T-cell (primary cell): Measurements from ENCODE around the gene MAZ. TPM values are rescaled to one million over a fixed set of nuclear protein-coding genes. Genes with fewer than 3 reads are reported as not detected.
"Not testable (repeated sequence)": the region's sequence is repeated elsewhere in the genome, so short reads cannot be mapped to it uniquely, and the experiment has no call there.

Experiments
- ATAC-seq, 4 experiments: fragments of 200-7000 bp in 3 of 4; fragments of 150-1000 bp in 1 of 4; cut with Tn5 transposase; replicated peaks in 1 of 4; 1 replicate in 3 of 4; 2 replicates in 1 of 4; pipeline ENCODE4 v1.10.0; 2021; ENCODE audit warnings: moderate library complexity in 3 of 4, mild to moderate bottlenecking in 2 of 4, moderate number of reproducible peaks in 1 of 4
- CTCF ChIA-PET, 2 donors: fragments of 300-600 bp; sonication (Branson Sonifier 250); formaldehyde crosslinking; loops; one replicate each; lab custom pipeline; 2022; ENCODE audit warnings: antibody characterized with exemption in 2 of 2; lab: Charles Lee
- POLR2A ChIA-PET, 2 donors: fragments of 300-600 bp; sonication (Branson Sonifier 250); formaldehyde crosslinking; loops; one replicate each; lab custom pipeline; 2022; ENCODE audit warnings: antibody characterized with exemption in 2 of 2; lab: Charles Lee
- DNase-seq, 35 experiments: peaks; one replicate each; pipeline versions ENCODE4 v3.0.0 to v3.0.0-alpha.2; 2013 to 2023
- H3K27ac ChIP-seq: one replicate; pipeline ENCODE4 v1.5.1; 2013; ENCODE audit warnings: low read length
- H3K27me3 ChIP-seq, 2 experiments: replicated peaks in 1 of 2; 1 replicate in 1 of 2; 2 replicates in 1 of 2; pipeline versions ENCODE4 v1.6.1 to v1.7.0; 2013; ENCODE audit warnings: low read length in 1 of 2, mixed read lengths in 1 of 2; ENCODE audit not compliant: control insufficient read depth in 2 of 2, insufficient read depth in 2 of 2; ENCODE audit errors: extremely low read depth in 1 of 2
- H3K36me3 ChIP-seq, 2 donors: 1 replicate in 1 of 2; 2 replicates in 1 of 2; pipeline versions ENCODE4 v1.6.1 to v1.7.0; 2013; ENCODE audit warnings: low read length in 1 of 2; ENCODE audit not compliant: control insufficient read depth in 2 of 2, insufficient read depth in 1 of 2; ENCODE audit errors: extremely low read depth in 1 of 2
- H3K4me1 ChIP-seq, 2 experiments: 1 replicate in 1 of 2; 2 replicates in 1 of 2; pipeline versions ENCODE4 v1.6.1 to v1.7.0; 2013; ENCODE audit warnings: low read length in 2 of 2, mixed read lengths in 1 of 2; ENCODE audit not compliant: insufficient read depth in 2 of 2, control insufficient read depth in 1 of 2; ENCODE audit errors: extremely low read depth in 1 of 2
- H3K4me3 ChIP-seq, 2 donors: 1 replicate in 1 of 2; 2 replicates in 1 of 2; pipeline versions ENCODE4 v1.5.1 to v1.7.0; 2013; ENCODE audit warnings: mild to moderate bottlenecking in 2 of 2, low read length in 1 of 2, moderate library complexity in 1 of 2; ENCODE audit not compliant: control insufficient read depth in 1 of 2; ENCODE audit errors: extremely low read depth in 1 of 2
- H3K9me3 ChIP-seq: 2 replicates; pipeline ENCODE4 v1.7.0; 2013
- H3K27ac Mint-ChIP-seq, 2 donors: one replicate each; pipeline ENCODE4 v1.8.0; 2020 to 2021; ENCODE audit warnings: mild to moderate bottlenecking in 2 of 2, mixed read lengths in 2 of 2
- H3K27me3 Mint-ChIP-seq, 2 donors: one replicate each; pipeline ENCODE4 v1.8.0; 2021 to 2022; ENCODE audit warnings: mixed read lengths in 2 of 2
- H3K36me3 Mint-ChIP-seq: one replicate; pipeline ENCODE4 v1.8.0; 2021; ENCODE audit warnings: mixed read lengths
- H3K4me1 Mint-ChIP-seq, 3 donors: one replicate each; pipeline ENCODE4 v1.8.0; 2020 to 2022; ENCODE audit warnings: mixed read lengths in 3 of 3, mild to moderate bottlenecking in 1 of 3
- H3K4me3 Mint-ChIP-seq, 3 donors: one replicate each; pipeline ENCODE4 v1.8.0; 2020 to 2022; ENCODE audit warnings: mild to moderate bottlenecking in 3 of 3, mixed read lengths in 3 of 3, moderate library complexity in 3 of 3
- H3K9me3 Mint-ChIP-seq, 3 donors: one replicate each; pipeline ENCODE4 v1.8.0; 2020 to 2022; ENCODE audit warnings: mixed read lengths in 3 of 3
- WGBS: methylation state at CpG from one replicate; pipeline ENCODE4 v1.1.5; 2013; ENCODE audit warnings: missing lambda C conversion rate; ENCODE audit not compliant: insufficient coverage; 5-methylcytosine and 5-hydroxymethylcytosine counted together
- total RNA-seq, 35 experiments: library from RNA in 6 of 35; stranded (reverse) in 6 of 35; fragments of 120-200 nt in 1 of 35; gene quantifications; one replicate each; pipeline versions ENCODE4 v1.2.1 to v1.2.4 and lab custom pipeline; 2013 to 2026

MAZ gene
- total RNA-seq (100 to 1,000 TPM; 240 to 326 (median 305) TPM), total RNA-seq (lab: John Stamatoyannopoulos, UW) (66.0 to 212 (median 120) reads per million in 29 experiments)
- total RNA-seq (2013), result 185 TPM

DNA sequence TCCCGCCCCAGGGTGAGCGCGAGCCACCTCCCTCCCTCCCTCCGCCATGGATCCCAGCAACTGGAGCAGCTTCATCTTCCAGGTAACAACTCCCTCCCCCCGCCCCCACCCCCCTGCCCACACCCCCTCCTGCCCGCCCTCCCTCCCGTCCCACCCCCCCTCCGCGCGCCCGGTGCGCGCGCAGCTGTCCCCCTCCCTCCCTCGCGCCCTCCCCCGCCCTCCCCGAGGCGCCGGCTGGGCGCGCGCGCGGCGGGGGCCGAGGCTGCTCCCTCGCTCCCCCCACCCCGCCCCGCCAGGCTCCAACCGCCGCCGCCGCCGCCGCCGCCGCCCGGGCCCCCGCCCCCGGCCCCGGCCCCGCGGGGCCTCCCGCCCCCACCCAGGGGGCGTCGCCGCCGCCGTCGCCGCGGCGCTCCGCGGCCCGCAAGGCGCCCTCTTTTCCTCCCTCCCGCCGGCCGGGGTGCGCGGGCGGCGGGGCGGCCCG, at the start of gene MAZ:
TSS of gene MAZ (plus strand) at position 431 of the 481 bp plus-strand sequence. CDS start 173 bp downstream, outside the sequence.
- peaks cover 32 to 55% of the 10 kb centered on the region in 2 experiments for H3K4me1 ChIP-seq
- 2% methylated on average over 22 of the region's 67 CpGs for WGBS
- peak in 3 of 4 experiments; percentile 3 to 21 (median 7) for ATAC-seq
- peaks cover 0 to 26% of the 10 kb centered on the region in 2 donors for H3K36me3 ChIP-seq
- peak within 1 kb of the TSS; percentile 90 for H3K27ac ChIP-seq
- Mint-ChIP-seq H3K27me3 (no peaks in the 10 kb centered on the region), H3K4me3 (peak within 1 kb of the TSS; percentile 92 to 100 (median 96)), H3K27ac (peak within 1 kb of the TSS; percentile 99 to 100), H3K4me1 (peaks cover 49 to 51% (median 51%) of the 10 kb centered on the region in 3 donors), H3K9me3 (no peaks in the 10 kb centered on the region), H3K36me3 (peaks cover 20% of the 10 kb centered on the region)
- POLR2A ChIA-PET, result no interaction called here
- peak in 7 of 35 experiments; percentile 56 to 87 (median 77) for DNase-seq
- peak within 1 kb of the TSS; percentile 59 to 88 for H3K4me3 ChIP-seq
- H3K9me3 ChIP-seq, result no peaks in the 10 kb centered on the region
- CTCF ChIA-PET, result interaction anchor here (0.6 to 0.7 kb wide), 2 partner anchors 23 to 104 kb away, joined by 3 read pairs; no protein-coding TSS in a partner anchor
- peaks cover 0 to 3% of the 10 kb centered on the region in 2 experiments for H3K27me3 ChIP-seq

- Mint-ChIP-seq H3K9me3 (no peaks in the 10 kb centered on the region), H3K4me3 (peak overlapping the region in 2 of 3 donors; percentile 2 to 30), H3K36me3 (no peaks in the 10 kb centered on the region), H3K27ac (peak overlapping the region; percentile 65 to 82), H3K27me3 (no peaks in the 10 kb centered on the region), H3K4me1 (peaks cover 35 to 45% (median 41%) of the 10 kb centered on the region in 3 donors)
- no CpG with 5 or more reads among the region's 1 CpG for WGBS
- Histone ChIP-seq H3K9me3 (no peaks in the 10 kb centered on the region), H3K36me3 (no peaks in the 10 kb centered on the region), H3K4me1 (peaks cover 23 to 47% of the 10 kb centered on the region in 2 experiments), H3K27me3 (no peaks in the 10 kb centered on the region), H3K4me3 (no peak overlapping the region), H3K27ac (no peak overlapping the region)
- CTCF ChIA-PET, result interaction anchor here (0.6 to 1.6 kb wide), 4 partner anchors 18 to 76 kb away, joined by 3 to 9 read pairs (median 6); no protein-coding TSS in a partner anchor
- DNase-seq (peak in 8 of 35 experiments; percentile 11 to 55 (median 28)), ATAC-seq (peak in 3 of 4 experiments; percentile 24 to 91 (median 64))
- POLR2A ChIA-PET, result interaction anchor here in 1 of 2 donors (0.6 kb wide), 1 partner anchor 93 kb away, joined by 4 read pairs; no protein-coding TSS in a partner anchor
Observed at GRCh38 chr16:29756654-29757053, 49.7 kb upstream of the MAZ start.

DNA sequence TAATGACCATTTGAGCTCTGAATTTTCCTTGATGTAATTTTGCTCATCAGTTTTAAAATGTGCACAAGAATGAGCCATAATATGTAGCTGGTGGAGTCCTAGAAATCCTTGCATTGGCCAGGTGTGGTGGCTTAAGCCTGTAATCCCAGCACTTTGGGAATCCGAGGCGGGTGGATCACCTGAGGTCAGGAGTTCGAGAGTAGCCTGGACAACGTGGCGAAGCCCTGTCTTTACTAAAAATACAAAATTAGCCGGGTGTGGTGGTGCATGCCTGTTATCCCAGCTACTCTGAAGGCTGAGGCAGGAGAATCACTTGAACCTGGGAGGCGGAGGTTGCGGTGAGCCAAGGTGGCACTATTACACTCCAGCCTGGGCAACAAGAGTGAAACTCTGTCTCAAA, 49.2 kb upstream of the MAZ start:
- peak overlapping the region in 1 of 3 donors; percentile 30 for H3K4me3 Mint-ChIP-seq
- ChIA-PET POLR2A (interaction anchor here in 1 of 2 donors (0.6 kb wide), 1 partner anchor 92 kb away, joined by 4 read pairs; no protein-coding TSS in a partner anchor), CTCF (interaction anchor here (0.6 to 1.6 kb wide), 4 partner anchors 18 to 76 kb away, joined by 3 to 9 read pairs (median 6); no protein-coding TSS in a partner anchor)
- H3K27ac Mint-ChIP-seq, result peak overlapping the region; percentile 65 to 82
- peaks cover 35 to 44% (median 41%) of the 10 kb centered on the region in 3 donors for H3K4me1 Mint-ChIP-seq
- H3K4me1 ChIP-seq, result peaks cover 23 to 47% of the 10 kb centered on the region in 2 experiments
- not testable (repeated sequence) for H3K4me3 ChIP-seq, DNase-seq, ATAC-seq, H3K36me3 Mint-ChIP-seq, H3K36me3 ChIP-seq, H3K27me3 ChIP-seq, H3K27ac ChIP-seq, H3K9me3 Mint-ChIP-seq, H3K27me3 Mint-ChIP-seq, H3K9me3 ChIP-seq
- 97% methylated on average over 8 of the region's 8 CpGs for WGBS

- H3K27ac Mint-ChIP-seq, result peak overlapping the region; percentile 25 to 61
- Histone ChIP-seq H3K4me1 (peaks cover 23 to 47% of the 10 kb centered on the region in 2 experiments), H3K27ac (no peak overlapping the region), H3K9me3 (no peaks in the 10 kb centered on the region), H3K27me3 (no peaks in the 10 kb centered on the region), H3K36me3 (no peaks in the 10 kb centered on the region), H3K4me3 (no peak overlapping the region)
- 92% methylated on average over 6 of the region's 6 CpGs for WGBS
- no peaks in the 10 kb centered on the region for H3K27me3 Mint-ChIP-seq
- ATAC-seq (no peak), DNase-seq (no peak)
- peaks cover 35 to 45% (median 42%) of the 10 kb centered on the region in 3 donors for H3K4me1 Mint-ChIP-seq
- no peaks in the 10 kb centered on the region for H3K36me3 Mint-ChIP-seq
- CTCF ChIA-PET, result interaction anchor here in 1 of 2 donors (1.6 kb wide), 1 partner anchor 27 kb away, joined by 9 read pairs; no protein-coding TSS in a partner anchor
- H3K9me3 Mint-ChIP-seq, result no peaks in the 10 kb centered on the region
- H3K4me3 Mint-ChIP-seq, result peak overlapping the region in 1 of 3 donors; percentile 30
- POLR2A ChIA-PET, result interaction anchor here in 1 of 2 donors (0.5 to 0.7 kb wide), 2 partner anchors 35 to 69 kb away, joined by 5 read pairs; no protein-coding TSS in a partner anchor
Observed at GRCh38 chr16:29757950-29758466, 48.3 kb upstream of the MAZ start.

DNA sequence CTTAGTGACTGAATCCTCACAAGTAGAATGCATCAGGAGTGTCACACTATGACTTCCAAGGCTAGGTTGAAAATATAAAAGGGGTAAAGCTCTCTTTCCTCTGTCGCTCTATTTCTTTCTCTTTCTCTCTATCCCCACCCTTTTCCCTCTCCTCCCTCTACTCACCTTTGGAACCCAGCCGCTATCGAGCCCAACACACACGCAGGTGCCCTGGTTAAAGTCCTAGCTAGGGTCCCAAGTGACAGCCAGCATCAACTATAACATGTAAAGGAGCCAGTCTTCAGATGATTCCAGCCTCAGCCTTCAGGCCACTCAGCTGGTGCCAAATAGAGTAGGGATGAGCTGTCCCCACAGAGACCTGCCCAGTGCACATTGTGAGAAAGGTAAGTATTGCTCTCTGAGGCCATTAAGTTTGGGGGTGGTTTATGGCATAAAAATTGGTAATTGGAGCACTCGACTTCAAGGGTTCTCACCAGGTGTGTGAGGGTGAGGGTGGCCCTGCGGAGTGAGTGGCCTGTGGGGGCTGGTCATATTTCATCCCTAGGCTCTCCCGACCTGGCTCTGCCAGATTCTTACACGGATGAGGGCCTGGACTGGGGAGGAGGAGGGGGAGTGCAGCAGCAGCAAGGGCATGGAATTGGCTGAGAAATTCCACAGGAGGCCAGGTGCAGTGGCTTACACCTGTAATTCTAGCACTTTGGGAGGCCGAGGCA, 45.6 kb upstream of the MAZ start:
- Histone ChIP-seq H3K27ac (no peak overlapping the region), H3K4me1 (peaks cover 16 to 32% of the 10 kb centered on the region in 2 experiments), H3K9me3 (no peaks in the 10 kb centered on the region), H3K36me3 (no peaks in the 10 kb centered on the region), H3K4me3 (no peak overlapping the region), H3K27me3 (no peaks in the 10 kb centered on the region)
- no peaks in the 10 kb centered on the region for H3K27me3 Mint-ChIP-seq
- H3K36me3 Mint-ChIP-seq, result no peaks in the 10 kb centered on the region
- ATAC-seq (no peak), DNase-seq (no peak)
- POLR2A ChIA-PET, result interaction anchor here (0.5 to 1.2 kb wide), 5 partner anchors 13 to 24 kb away, joined by 3 to 5 read pairs (median 3); partner anchors contain the start of gene ZG16 (in 1 of the 2)
- CTCF ChIA-PET, result interaction anchor here in 1 of 2 donors (0.6 kb wide), 1 partner anchor 18 kb away, joined by 4 read pairs; no protein-coding TSS in a partner anchor
- H3K4me3 Mint-ChIP-seq, result no peak overlapping the region
- WGBS, result 89% methylated on average over 4 of the region's 9 CpGs
- peaks cover 27 to 45% (median 41%) of the 10 kb centered on the region in 3 donors for H3K4me1 Mint-ChIP-seq
- H3K27ac Mint-ChIP-seq, result no peak overlapping the region
- H3K9me3 Mint-ChIP-seq, result no peaks in the 10 kb centered on the region
